GM20431 (cell line): ENCODE results near the gene UTF1.
"Not testable (repeated sequence)": the region's sequence is repeated elsewhere in the genome, so short reads cannot be mapped to it uniquely, and the experiment has no call there.

ENCODE experiments used
- in situ Hi-C: fragments of 300-500 bp; cut with MseI, MboI; formaldehyde crosslinking; loops from one replicate; pipeline ENCODE4 v1.15.0; 2020; ENCODE audit warnings: low sequenced_read_pairs; ENCODE audit not compliant: unreplicated experiment

The UTF1 gene

DNA sequence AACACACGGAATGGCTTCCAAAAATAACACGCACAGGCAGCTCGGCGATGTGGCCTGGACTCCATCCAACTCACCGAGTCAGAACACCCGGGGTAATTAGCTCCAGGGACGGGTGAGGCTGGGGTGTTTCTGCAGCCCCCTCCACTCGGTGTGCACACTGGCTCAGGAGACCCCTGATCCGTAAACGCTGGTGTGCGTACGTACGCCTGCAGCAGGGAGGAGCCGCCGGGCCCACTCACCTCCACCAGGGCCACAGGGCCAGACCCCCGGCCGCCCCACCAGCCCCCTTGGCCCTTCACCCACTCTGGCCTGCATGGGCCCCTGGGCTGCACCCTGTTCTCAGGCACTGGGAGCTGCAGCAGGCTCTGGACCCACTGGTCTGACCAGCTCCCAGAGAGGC lies 22.4 kb upstream of the UTF1 start:
- in situ Hi-C loops: no loop called here

- in situ Hi-C loops: no loop called here
Measured at GRCh38 chr10:133208466-133208865, 21.6 kb upstream of the UTF1 start.

DNA sequence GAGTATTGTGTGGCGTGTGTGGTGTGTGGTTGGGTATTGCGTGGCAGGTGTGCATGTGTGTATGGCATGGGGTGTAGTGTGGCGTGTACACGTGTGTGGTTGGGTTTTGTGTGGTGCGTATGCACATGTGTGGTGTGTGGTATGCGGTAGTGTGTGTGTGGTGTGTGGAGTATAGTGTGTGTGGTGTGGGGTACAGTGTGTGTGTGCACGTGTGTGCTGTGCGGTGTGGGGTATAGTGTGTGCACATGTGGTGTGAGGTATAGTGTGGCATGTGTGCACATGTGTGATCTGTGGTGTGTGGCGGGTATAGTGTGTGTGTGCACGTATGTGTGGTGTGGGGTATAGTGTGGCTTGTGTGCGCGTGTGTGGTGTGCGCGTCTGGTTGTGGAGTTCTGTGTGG lies 20.9 kb upstream of the UTF1 start:
- in situ Hi-C loops: no loop called here

GRCh38 chr10:133209641-133210040 lies 20.4 kb upstream of the UTF1 start:
- in situ Hi-C loops: no loop called here

DNA sequence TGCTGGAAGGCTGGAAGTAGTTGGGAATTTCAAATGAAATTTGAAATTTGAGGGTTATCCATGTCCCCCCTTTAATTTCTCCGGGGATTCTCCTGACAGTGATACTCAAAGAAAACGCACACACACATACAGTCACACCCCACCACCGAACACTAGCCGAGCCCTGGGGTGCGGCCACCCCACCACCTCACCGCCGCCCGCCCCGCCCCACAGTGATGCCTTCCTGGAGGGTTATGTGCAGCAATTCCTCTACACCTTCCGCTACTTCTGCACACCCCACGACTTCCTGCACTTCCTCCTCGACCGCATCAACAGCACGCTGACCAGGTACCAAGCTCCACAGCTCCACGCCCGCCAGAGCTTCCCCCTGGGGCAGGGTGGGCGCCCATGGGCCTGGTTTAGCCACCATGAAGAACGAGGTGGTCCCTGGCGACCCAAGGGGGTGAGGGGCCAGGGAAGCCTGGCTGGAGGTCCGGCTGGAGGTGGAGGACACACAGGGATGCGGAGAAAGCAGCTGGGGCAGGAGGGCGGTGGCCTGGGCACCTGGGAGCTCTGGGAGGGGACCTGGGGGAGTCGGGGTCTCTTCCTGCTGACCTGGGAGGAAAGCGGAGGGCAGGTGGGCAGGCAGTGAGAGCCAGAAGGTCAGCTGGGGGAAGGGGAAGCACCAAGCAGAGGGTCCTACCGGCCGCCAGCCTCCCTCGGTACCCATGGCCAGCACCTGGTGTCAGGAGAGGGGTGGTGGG lies 19.4 kb upstream of the UTF1 start:
- in situ Hi-C loops: no loop called here

GRCh38 chr10:133211141-133211830 lies 18.7 kb upstream of the UTF1 start:
- in situ Hi-C loops: no loop called here

DNA sequence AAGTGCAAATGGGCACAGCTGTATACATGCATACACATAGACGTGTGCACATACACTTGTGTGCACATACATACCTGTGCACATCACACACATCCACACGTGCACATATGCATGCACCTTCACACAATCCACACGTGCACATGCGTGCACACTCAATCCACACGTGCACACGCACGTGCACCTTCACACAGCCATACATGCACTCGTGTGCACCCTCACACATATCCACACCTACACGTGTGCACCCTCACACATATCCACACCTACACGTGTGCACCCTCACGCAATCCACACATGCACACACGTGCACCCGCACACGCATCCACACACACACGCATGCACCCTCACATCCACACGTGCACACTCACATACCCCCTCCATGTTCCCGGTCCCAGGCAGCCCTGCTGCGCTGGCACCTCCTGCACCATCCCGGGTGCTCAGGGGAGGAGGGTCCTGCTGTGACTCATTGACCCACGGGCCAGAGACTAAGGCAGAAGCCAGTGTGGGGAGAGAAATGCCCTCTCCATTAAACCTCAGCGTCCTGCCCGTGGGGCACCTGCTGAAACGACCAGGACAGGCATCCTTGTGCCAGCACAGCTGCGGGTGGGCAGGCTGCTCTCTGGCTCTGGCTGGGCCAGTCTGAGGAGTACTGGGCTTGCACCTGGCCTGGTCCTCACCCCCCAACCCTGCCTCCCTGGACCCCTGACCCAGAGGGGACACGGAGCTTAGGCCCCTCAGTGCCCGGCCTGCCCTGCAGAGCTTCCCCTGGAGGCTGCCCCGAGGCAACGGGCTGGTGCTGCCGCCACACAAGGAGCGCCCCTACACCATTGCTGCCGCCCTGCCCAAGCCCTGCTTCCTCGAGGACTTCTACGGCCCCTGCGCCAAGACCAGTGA lies 17.8 kb upstream of the UTF1 start:
- in situ Hi-C loops: no loop called here

- in situ Hi-C loops: no loop called here
Measured at GRCh38 chr10:133212853-133213494, 17.0 kb upstream of the UTF1 start.

DNA sequence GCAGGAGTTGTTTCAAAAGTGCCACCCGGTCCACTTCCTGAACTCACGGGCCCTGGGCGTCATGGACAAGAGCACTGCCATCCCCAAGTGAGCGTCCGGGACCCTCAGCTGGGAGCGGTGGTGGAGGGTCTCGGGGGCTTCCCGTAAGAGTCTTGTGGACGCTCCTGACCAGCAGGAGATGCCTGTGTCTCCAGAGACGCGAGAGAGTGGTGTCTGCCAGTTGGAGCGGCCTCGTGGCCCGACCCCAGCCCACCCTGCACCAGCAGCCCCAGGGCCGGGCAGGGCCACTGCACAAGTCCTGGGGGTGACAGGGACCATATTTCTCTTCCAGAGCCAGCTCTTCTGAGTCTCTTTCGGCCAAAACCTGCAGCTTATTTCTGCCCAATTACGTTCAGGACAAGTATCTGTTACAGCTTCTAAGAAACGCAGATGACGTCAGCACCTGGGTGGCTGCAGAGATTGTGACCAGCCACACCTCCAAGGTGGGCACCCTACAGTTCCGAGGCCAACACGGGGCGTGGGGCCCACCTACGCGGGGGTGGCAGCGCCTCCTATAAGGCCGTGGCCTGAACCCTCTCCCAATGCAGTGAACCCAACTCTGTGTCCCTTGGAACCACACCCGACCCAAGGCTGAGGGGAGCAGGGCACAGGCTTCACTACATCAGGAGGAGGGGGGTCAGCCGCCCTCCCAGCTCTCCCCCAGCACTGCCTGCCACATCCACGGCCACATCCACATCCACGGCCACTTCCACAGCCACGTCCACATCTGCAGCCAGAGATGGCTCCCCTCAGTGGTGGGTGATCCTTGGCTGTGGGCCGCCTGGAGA lies 16.2 kb upstream of the UTF1 start:
- in situ Hi-C loops: no loop called here

DNA sequence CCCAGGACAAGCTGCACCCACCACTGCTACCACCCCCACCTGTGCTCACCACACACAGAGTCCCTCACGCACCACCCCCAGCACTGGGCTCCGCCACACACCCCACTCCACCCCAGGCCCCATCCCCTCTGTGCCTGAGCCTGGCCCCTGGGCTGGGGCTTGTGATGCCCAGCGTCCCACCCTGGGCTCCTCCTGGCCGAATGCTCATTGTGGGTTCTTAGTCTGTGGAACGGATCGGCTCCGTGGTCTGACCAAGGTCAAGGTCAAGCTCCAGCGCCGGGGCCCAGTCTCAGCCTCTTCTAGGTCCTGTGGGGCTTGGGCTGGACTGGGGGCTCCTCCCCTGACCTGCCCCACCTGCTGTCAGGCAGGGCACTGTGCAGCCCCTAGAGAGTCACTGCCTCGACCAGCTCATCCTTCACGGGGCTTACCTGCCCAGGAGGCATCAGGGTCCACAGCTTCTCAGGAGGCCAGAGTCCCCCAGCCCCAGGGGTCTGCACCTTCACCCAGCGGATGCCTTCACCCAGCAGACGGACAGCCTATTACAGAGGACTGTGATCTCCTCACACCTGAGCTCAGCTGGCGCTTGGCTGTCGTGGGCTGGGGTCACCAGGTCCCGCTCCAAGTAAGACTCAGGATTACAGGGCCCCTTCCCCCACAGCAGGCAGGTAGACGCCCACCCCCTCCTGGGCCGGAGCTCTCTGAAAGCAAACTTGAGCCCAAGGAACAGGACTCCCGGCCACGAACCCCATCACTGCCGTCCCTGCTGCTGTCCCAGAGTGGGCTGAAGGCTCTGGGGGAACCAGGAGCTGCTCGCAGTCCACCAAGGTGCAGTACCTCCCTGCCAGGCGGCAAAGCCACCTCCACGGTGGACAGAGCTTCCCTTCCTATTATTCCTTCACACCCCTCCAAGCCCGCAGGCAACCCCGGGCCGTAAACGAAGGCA lies 15.3 kb upstream of the UTF1 start:
- in situ Hi-C loops: no loop called here

GRCh38 chr10:133215586-133215985 lies 14.4 kb upstream of the UTF1 start:
- in situ Hi-C loops: no loop called here

DNA sequence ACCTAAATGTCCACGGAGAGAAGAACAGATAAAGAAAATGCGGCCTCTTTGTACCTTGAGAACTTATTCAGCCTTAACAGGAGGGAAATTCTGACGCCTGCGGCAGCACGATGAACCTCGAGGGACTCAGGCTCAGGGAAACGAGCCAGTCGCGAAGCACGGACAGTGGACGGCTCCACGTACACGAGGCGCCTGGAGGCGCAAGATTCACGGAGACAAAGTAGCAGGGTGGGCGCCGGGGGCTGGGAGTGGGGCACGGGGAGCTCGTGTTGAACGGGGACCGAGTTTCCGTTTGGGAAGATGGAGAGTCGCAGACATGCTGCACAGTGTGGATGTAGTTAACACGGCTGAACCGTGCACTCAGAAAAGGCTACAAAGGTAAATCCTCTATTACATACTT lies 13.2 kb upstream of the UTF1 start:
- in situ Hi-C loops: no loop called here

GRCh38 chr10:133217800-133218589 lies 12.0 kb upstream of the UTF1 start:
- in situ Hi-C loops: no loop called here

DNA sequence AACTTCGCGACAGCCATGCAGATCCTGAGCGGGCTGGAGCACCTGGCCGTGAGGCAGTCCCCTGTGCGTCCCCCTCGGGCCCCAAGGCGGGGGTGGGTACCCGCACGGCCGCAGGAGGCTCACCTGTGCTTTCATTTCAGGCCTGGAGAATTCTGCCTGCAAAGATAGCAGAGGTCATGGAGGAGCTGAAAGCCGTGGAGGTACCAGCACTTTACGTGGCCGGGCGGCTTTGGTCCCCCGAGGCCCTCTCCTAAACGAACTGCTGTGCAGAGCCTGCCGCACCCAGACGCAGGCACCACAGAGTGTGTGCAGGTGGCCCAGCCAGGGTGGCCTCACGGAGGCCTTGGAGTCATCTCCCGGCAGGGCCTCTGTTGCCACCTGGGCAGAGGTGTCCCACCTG lies 11.1 kb upstream of the UTF1 start:
- in situ Hi-C loops: no loop called here

DNA sequence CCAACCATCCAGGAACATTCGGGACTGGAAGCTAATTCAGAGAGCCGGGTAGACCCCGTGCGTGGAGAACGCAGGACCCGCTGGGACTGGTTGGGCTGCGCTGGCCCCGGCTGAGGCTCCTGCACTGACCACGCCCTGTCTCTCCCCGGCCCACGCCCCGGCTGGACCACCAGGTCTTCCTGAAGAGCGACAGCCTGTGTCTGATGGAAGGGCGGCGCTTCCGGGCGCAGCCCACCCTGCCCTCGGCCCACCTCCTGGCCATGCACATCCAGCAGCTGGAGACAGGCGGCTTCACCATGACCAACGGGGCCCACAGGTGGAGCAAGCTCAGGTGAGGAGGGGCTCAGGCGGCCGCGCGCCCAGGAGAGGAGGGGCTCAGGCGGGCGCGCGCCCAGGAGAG lies 10.2 kb upstream of the UTF1 start:
- in situ Hi-C loops: no loop called here

GRCh38 chr10:133221331-133221730 lies 8.7 kb upstream of the UTF1 start:
- in situ Hi-C loops: no loop called here

- in situ Hi-C loops: not testable (repeated sequence)
Measured at GRCh38 chr10:133221756-133222155, 8.3 kb upstream of the UTF1 start.

- in situ Hi-C loops: no loop called here
Measured at GRCh38 chr10:133224076-133224475, 5.9 kb upstream of the UTF1 start.
